ENCODE results near the gene GUK1. TPM values are rescaled to one million over a fixed set of nuclear protein-coding genes. Genes with fewer than 3 reads are reported as not detected.

GUK1 gene
- total RNA-seq, 4 donors from 2014 or later = 183 to 573 (median 382) TPM

GRCh38 chr1:228154670-228155571 is 14.8 kb downstream of the GUK1 start:
- TF ChIP-seq POLR2AphosphoS5 (IDR thresholded peaks at IDR 0.05) = no peak
- TF ChIP-seq, protein P1, sequence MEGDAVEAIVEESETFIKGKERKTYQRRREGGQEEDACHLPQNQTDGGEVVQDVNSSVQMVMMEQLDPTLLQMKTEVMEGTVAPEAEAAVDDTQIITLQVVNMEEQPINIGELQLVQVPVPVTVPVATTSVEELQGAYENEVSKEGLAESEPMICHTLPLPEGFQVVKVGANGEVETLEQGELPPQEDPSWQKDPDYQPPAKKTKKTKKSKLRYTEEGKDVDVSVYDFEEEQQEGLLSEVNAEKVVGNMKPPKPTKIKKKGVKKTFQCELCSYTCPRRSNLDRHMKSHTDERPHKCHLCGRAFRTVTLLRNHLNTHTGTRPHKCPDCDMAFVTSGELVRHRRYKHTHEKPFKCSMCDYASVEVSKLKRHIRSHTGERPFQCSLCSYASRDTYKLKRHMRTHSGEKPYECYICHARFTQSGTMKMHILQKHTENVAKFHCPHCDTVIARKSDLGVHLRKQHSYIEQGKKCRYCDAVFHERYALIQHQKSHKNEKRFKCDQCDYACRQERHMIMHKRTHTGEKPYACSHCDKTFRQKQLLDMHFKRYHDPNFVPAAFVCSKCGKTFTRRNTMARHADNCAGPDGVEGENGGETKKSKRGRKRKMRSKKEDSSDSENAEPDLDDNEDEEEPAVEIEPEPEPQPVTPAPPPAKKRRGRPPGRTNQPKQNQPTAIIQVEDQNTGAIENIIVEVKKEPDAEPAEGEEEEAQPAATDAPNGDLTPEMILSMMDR (IDR thresholded peaks at IDR 0.05) = no peak
- no peak for TF ChIP-seq POLR2A (IDR thresholded peaks at IDR 0.05)
- no peak for TF ChIP-seq EP300 (IDR thresholded peaks at IDR 0.05; ENCODE audit: low read depth)
- 80 to 83% methylated on average over 3 to 20 of the region's 20 CpGs for WGBS, 2 donors (ENCODE audit: low coverage in 1 of 2)
- H3K27ac ChIP-seq = no peak overlapping the region
- peaks cover 5 to 18% (median 15%) of the 10 kb centered on the region in 4 donors for H3K4me1 ChIP-seq
- in situ Hi-C loops (cut with MboI; ENCODE audit: low pct_ligation_motif_present in 1 of 4, low pct_unique_long_range_greater_than_20kb in 1 of 4, low sequenced_read_pairs in 3 of 4) (no loop called here), intact Hi-C loops (cut with DNase I; ENCODE audit: low total_unique reads) (no loop called here)
- no peaks in the 10 kb centered on the region for H3K9me3 ChIP-seq
- H3K36me3 ChIP-seq = no peaks in the 10 kb centered on the region
- H3K4me3 ChIP-seq = no peak overlapping the region
- no peaks in the 10 kb centered on the region for H3K27me3 ChIP-seq
- DNase-seq = no peak

DNA sequence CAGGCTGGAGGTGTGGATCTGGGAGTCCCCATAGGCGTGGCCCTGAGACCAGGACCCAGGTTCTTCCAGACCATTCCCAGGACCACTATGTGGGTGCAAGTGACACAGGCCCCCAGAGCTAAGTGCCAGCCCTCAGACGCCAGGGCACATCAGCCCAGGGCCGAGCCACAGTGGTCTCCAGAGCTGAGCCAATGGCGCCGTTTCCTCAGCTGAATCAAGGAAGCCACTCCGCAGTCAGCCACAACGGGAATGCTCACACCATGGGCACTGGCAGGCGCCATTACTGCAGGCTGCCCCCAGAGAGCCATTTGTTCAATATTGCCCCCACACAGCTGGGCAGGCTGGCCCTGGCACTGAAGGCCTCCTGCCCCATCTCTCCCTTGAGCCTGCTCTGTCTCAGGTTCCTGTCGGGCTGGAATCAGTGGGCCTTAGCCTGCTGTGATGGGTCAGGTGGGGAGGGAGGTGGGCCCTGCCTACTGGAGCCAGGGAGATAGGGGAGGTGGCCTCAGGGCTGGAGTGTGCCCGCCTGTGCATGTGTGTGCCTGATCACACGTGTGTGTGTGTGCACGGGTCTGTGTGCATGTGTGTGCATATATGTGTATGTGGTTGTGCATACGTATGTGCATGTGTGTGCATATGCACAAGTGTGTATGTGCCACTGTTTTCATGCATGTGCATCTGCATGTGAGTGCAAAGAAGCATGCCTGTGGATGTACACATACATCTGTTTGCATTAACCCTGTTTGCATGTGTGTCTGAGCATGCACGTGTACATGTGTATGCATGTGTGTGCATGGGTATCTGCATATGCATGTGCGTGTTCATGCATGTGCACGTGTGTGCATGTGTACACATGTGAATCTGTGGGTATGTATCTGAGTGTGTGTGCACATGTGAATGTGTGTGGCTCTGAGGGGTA is 15.8 kb downstream of the GUK1 start:
- intact Hi-C loops (cut with DNase I; ENCODE audit: low total_unique reads) = no loop called here
- Histone ChIP-seq H3K27ac (no peak overlapping the region), H3K36me3 (no peaks in the 10 kb centered on the region), H3K4me1 (peaks cover 5 to 11% (median 8%) of the 10 kb centered on the region in 4 donors), H3K27me3 (no peaks in the 10 kb centered on the region), H3K4me3 (no peak overlapping the region), H3K9me3 (no peaks in the 10 kb centered on the region)
- 90% methylated on average over 16 of the region's 16 CpGs; no CpG with 5 or more reads in 1 of the 2 donors for WGBS, 2 donors (ENCODE audit: low coverage in 1 of 2)
- no peak for DNase-seq
- in situ Hi-C loops (cut with MboI; ENCODE audit: low pct_ligation_motif_present in 1 of 4, low pct_unique_long_range_greater_than_20kb in 1 of 4, low sequenced_read_pairs in 3 of 4) = no loop called here
- TF ChIP-seq POLR2AphosphoS5 (IDR thresholded peaks at IDR 0.05) = no peak
- no peak for TF ChIP-seq POLR2A (IDR thresholded peaks at IDR 0.05)
- no peak for TF ChIP-seq EP300 (IDR thresholded peaks at IDR 0.05; ENCODE audit: low read depth)
- TF ChIP-seq, protein P1 (IDR thresholded peaks at IDR 0.05) = no peak

DNA sequence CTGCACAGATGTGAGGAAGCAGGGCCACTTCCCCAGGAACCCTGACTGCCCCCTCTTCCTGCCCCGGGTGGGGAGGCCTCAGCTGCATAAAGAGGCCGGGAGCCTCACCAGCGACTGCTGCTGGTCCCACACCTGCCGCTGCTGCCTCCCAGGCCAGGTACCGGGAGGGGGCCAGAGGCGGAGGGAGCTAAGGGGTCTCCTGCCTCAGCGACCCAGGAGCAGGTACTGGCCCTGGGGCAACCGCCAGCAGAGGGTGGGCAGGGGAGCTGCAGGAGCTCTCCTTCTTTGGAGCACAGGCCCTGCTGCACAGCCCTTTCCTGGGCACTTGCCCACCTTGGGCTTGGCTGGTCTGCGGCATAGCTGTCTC is 16.4 kb downstream of the GUK1 start:
- Histone ChIP-seq H3K27ac (no peak overlapping the region), H3K36me3 (no peaks in the 10 kb centered on the region), H3K27me3 (no peaks in the 10 kb centered on the region), H3K4me1 (peaks cover 0 to 5% (median 2%) of the 10 kb centered on the region in 4 donors), H3K4me3 (no peak overlapping the region), H3K9me3 (no peaks in the 10 kb centered on the region)
- in situ Hi-C loops (cut with MboI; ENCODE audit: low pct_ligation_motif_present in 1 of 4, low pct_unique_long_range_greater_than_20kb in 1 of 4, low sequenced_read_pairs in 3 of 4) = no loop called here
- intact Hi-C loops (cut with DNase I; ENCODE audit: low total_unique reads) = no loop called here
- DNase-seq = no peak
- WGBS, 2 donors (ENCODE audit: low coverage in 1 of 2) = 85% methylated on average over 9 of the region's 9 CpGs; no CpG with 5 or more reads in 1 of the 2 donors
- TF ChIP-seq POLR2A (IDR thresholded peaks at IDR 0.05) (no peak), POLR2AphosphoS5 (IDR thresholded peaks at IDR 0.05) (no peak), EP300 (IDR thresholded peaks at IDR 0.05; ENCODE audit: low read depth) (no peak)
- TF ChIP-seq, protein P1 (IDR thresholded peaks at IDR 0.05) = no peak
